Measurements from ENCODE around the gene CYP4F2. TPM values are rescaled to one million over a fixed set of nuclear protein-coding genes. Genes with fewer than 3 reads are reported as not detected.
"Not testable (repeated sequence)": the region's sequence is repeated elsewhere in the genome, so short reads cannot be mapped to it uniquely, and the experiment has no call there.

The CYP4F2 gene
- polyA plus RNA-seq, 1 donor from 2014 or later, result not detected

- no peaks in the 10 kb centered on the region for H3K79me2 ChIP-seq (replicated peaks; ENCODE audit: insufficient read depth, low read length)
- no peaks in the 10 kb centered on the region for H3K36me3 ChIP-seq (ENCODE audit: insufficient read depth, low read length)
- no peak overlapping the region for H2AFZ ChIP-seq (ENCODE audit: low read depth, low read length)
- H3K4me2 ChIP-seq (ENCODE audit: low read length), result no peak overlapping the region
- H3K27me3 ChIP-seq (ENCODE audit: insufficient read depth, low read depth, low read length), result no peaks in the 10 kb centered on the region
- H4K20me1 ChIP-seq (ENCODE audit: insufficient read depth), result no peaks in the 10 kb centered on the region
- H3K9me3 ChIP-seq (ENCODE audit: low read length), result peaks cover 6% of the 10 kb centered on the region
- no peak overlapping the region for H3K4me3 ChIP-seq (ENCODE audit: low read length)
- H3K9me2 ChIP-seq (ENCODE audit: insufficient read depth, low read length), result no peaks in the 10 kb centered on the region
- H3K27ac ChIP-seq (ENCODE audit: low read length), result no peak overlapping the region
- no peaks in the 10 kb centered on the region for H3F3A ChIP-seq (ENCODE audit: insufficient read depth, low read length, poor library complexity, severe bottlenecking)
- TF ChIP-seq REST (IDR thresholded peaks at IDR 0.05; ENCODE audit: borderline replicate concordance) (no peak), RAD21 (conservative IDR thresholded peaks at IDR 0.05) (no peak), EZH2 (IDR thresholded peaks at IDR 0.05; ENCODE audit: borderline replicate concordance, insufficient read depth, low read length, poor library complexity, severe bottlenecking) (no peak), POLR2AphosphoS5 (IDR thresholded peaks at IDR 0.05) (no peak), SMC3 (conservative IDR thresholded peaks at IDR 0.05; ENCODE audit: poor library complexity) (no peak), TAF1 (IDR thresholded peaks at IDR 0.05; ENCODE audit: low read depth) (no peak)
- no peak overlapping the region for H3K9ac ChIP-seq (ENCODE audit: low read length)
These were observed 13.8 kb upstream of the CYP4F2 start for GRCh38 chr19:15911599-15912235.

- Histone ChIP-seq H3K4me2 (ENCODE audit: low read length) (no peak overlapping the region), H4K20me1 (ENCODE audit: insufficient read depth) (no peaks in the 10 kb centered on the region), H3K4me3 (ENCODE audit: low read length) (no peak overlapping the region), H3K9me3 (ENCODE audit: low read length) (no peaks in the 10 kb centered on the region), H3K27ac (ENCODE audit: low read length) (no peak overlapping the region), H3K27me3 (ENCODE audit: insufficient read depth, low read depth, low read length) (no peaks in the 10 kb centered on the region), H3K79me2 (replicated peaks; ENCODE audit: insufficient read depth, low read length) (no peaks in the 10 kb centered on the region), H2AFZ (ENCODE audit: low read depth, low read length) (no peak overlapping the region), H3K9ac (ENCODE audit: low read length) (no peak overlapping the region), H3K36me3 (ENCODE audit: insufficient read depth, low read length) (no peaks in the 10 kb centered on the region), H3K9me2 (ENCODE audit: insufficient read depth, low read length) (no peaks in the 10 kb centered on the region), H3F3A (ENCODE audit: insufficient read depth, low read length, poor library complexity, severe bottlenecking) (no peaks in the 10 kb centered on the region)
- TF ChIP-seq TAF1 (IDR thresholded peaks at IDR 0.05; ENCODE audit: low read depth), result no peak
- no peak for TF ChIP-seq SMC3 (conservative IDR thresholded peaks at IDR 0.05; ENCODE audit: poor library complexity)
- no peak for TF ChIP-seq EP300 (conservative IDR thresholded peaks at IDR 0.05; ENCODE audit: poor library complexity, severe bottlenecking)
- TF ChIP-seq REST (IDR thresholded peaks at IDR 0.05; ENCODE audit: borderline replicate concordance), result no peak
- no peak for TF ChIP-seq EZH2 (IDR thresholded peaks at IDR 0.05; ENCODE audit: borderline replicate concordance, insufficient read depth, low read length, poor library complexity, severe bottlenecking)
- TF ChIP-seq MXI1 (conservative IDR thresholded peaks at IDR 0.05; ENCODE audit: poor library complexity, severe bottlenecking), result no peak
- TF ChIP-seq RAD21 (conservative IDR thresholded peaks at IDR 0.05), result no peak
- TF ChIP-seq CTCF (IDR thresholded peaks at IDR 0.05; ENCODE audit: poor library complexity, severe bottlenecking), result no peak
- no peak for TF ChIP-seq POLR2AphosphoS5 (IDR thresholded peaks at IDR 0.05)
These were observed 7.2 kb upstream of the CYP4F2 start for GRCh38 chr19:15905026-15905425.

DNA sequence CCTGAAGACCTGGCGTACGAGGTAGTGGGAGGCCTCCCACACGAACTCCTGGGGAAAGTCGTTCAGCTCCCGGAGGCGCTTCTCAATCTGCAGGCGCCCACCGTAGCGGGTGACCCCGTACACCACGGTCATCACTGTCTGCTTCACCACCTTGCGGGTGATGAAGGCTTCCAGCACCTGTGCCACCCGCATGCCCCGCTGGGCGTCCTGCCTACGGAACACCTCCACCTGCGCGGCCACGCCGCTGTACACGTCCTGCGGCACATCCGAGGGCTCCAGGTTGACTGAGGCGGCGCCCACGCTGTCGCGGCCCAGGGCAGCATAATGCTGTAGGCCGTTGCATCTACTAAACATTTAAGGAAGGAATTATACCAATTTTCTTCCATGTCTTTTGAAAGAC is 5.0 kb upstream of the CYP4F2 start:
- H3K9ac ChIP-seq (ENCODE audit: low read length); H3K4me3 ChIP-seq (ENCODE audit: low read length); H3K9me2 ChIP-seq (ENCODE audit: insufficient read depth, low read length); H2AFZ ChIP-seq (ENCODE audit: low read depth, low read length); H3K9me3 ChIP-seq (ENCODE audit: low read length); H3K36me3 ChIP-seq (ENCODE audit: insufficient read depth, low read length); H4K20me1 ChIP-seq (ENCODE audit: insufficient read depth); H3K4me2 ChIP-seq (ENCODE audit: low read length); H3F3A ChIP-seq (ENCODE audit: insufficient read depth, low read length, poor library complexity, severe bottlenecking); H3K79me2 ChIP-seq (replicated peaks; ENCODE audit: insufficient read depth, low read length); H3K27me3 ChIP-seq (ENCODE audit: insufficient read depth, low read depth, low read length); H3K27ac ChIP-seq (ENCODE audit: low read length): not testable (repeated sequence)

Data from neural cell (in vitro differentiated cells).